Measurements from ENCODE around the gene CCSER2. TPM values are rescaled to one million over a fixed set of nuclear protein-coding genes. Genes with fewer than 3 reads are reported as not detected.
"Not testable (repeated sequence)": the region's sequence is repeated elsewhere in the genome, so short reads cannot be mapped to it uniquely, and the experiment has no call there.

The CCSER2 gene
- total RNA-seq, 2 experiments from 2014 or later = 69.8 to 73.5 TPM

GRCh38 chr10:84511106-84511505, 182.7 kb downstream of the CCSER2 start:
- Mint-ChIP-seq H3K36me3 (peaks cover 14% of the 10 kb centered on the region), H3K4me3 (no peak overlapping the region), H3K27ac (no peak overlapping the region), H3K9me3 (no peaks in the 10 kb centered on the region), H3K4me1 (ENCODE audit: low read depth) (no peaks in the 10 kb centered on the region), H3K27me3 (no peaks in the 10 kb centered on the region)
- DNase-seq = no peak
- ChIA-PET CTCF (interaction anchor here (1.5 kb wide), 1 partner anchor 136 kb away, joined by 6 read pairs; no protein-coding TSS in a partner anchor), POLR2A (no interaction called here)
- intact Hi-C loops (cut with micrococcal nuclease) = no loop called here

GRCh38 chr10:84511709-84512285, 183.4 kb downstream of the CCSER2 start:
- CTCF ChIA-PET = interaction anchor here (0.7 to 1.9 kb wide), 2 partner anchors 25 to 125 kb away, joined by 3 to 9 read pairs; no protein-coding TSS in a partner anchor

GRCh38 chr10:84517554-84517953, 189.2 kb downstream of the CCSER2 start:
- no peak for DNase-seq
- no peaks in the 10 kb centered on the region for H3K27me3 Mint-ChIP-seq
- H3K36me3 Mint-ChIP-seq = peaks cover 14% of the 10 kb centered on the region
- no peaks in the 10 kb centered on the region for H3K9me3 Mint-ChIP-seq
- POLR2A ChIA-PET = no interaction called here
- CTCF ChIA-PET = interaction anchor here (0.6 to 1.5 kb wide), 3 partner anchors 15 to 250 kb away, joined by 3 to 5 read pairs (median 4); no protein-coding TSS in a partner anchor
- H3K4me3 Mint-ChIP-seq = no peak overlapping the region
- intact Hi-C loops (cut with micrococcal nuclease) = no loop called here
- H3K4me1 Mint-ChIP-seq (ENCODE audit: low read depth) = peaks cover 6% of the 10 kb centered on the region
- H3K27ac Mint-ChIP-seq = no peak overlapping the region

More at GRCh38 chr10:84511709-84512285, 183.4 kb downstream of the CCSER2 start:
- Mint-ChIP-seq H3K27me3 (no peaks in the 10 kb centered on the region), H3K27ac (no peak overlapping the region), H3K36me3 (peaks cover 14% of the 10 kb centered on the region), H3K9me3 (no peaks in the 10 kb centered on the region), H3K4me1 (ENCODE audit: low read depth) (no peaks in the 10 kb centered on the region), H3K4me3 (no peak overlapping the region)
- DNase-seq = no peak
- POLR2A ChIA-PET = no interaction called here
- intact Hi-C loops (cut with micrococcal nuclease) = no loop called here

- CTCF ChIA-PET = interaction anchor here (0.9 kb wide), 1 partner anchor 18 kb away, joined by 3 read pairs; no protein-coding TSS in a partner anchor
- intact Hi-C loops (cut with micrococcal nuclease) = no loop called here
These were observed 190.8 kb downstream of the CCSER2 start for GRCh38 chr10:84519235-84519634.

GRCh38 chr10:84521013-84521412, 192.6 kb downstream of the CCSER2 start:
- H3K36me3 Mint-ChIP-seq = peaks cover 10% of the 10 kb centered on the region
- H3K27ac Mint-ChIP-seq = no peak overlapping the region
- H3K27me3 Mint-ChIP-seq = no peaks in the 10 kb centered on the region
- peaks cover 9% of the 10 kb centered on the region for H3K4me1 Mint-ChIP-seq (ENCODE audit: low read depth)
- DNase-seq = no peak
- H3K9me3 Mint-ChIP-seq = peaks cover 12% of the 10 kb centered on the region
- intact Hi-C loops (cut with micrococcal nuclease) = no loop called here
- ChIA-PET POLR2A (no interaction called here), CTCF (interaction anchor here (1.2 kb wide), 2 partner anchors 14 to 90 kb away, joined by 3 to 4 read pairs; no protein-coding TSS in a partner anchor)
- no peak overlapping the region for H3K4me3 Mint-ChIP-seq

More at GRCh38 chr10:84519235-84519634, 190.8 kb downstream of the CCSER2 start:
- Mint-ChIP-seq H3K36me3 (peaks cover 5% of the 10 kb centered on the region), H3K27me3 (no peaks in the 10 kb centered on the region), H3K4me3 (no peak overlapping the region), H3K27ac (no peak overlapping the region), H3K9me3 (no peaks in the 10 kb centered on the region), H3K4me1 (ENCODE audit: low read depth) (peaks cover 9% of the 10 kb centered on the region)
- POLR2A ChIA-PET = no interaction called here
- no peak for DNase-seq

- peaks cover 11% of the 10 kb centered on the region for H3K36me3 Mint-ChIP-seq
- ChIA-PET CTCF (interaction anchor here (1.2 kb wide), 2 partner anchors 14 to 91 kb away, joined by 3 to 4 read pairs; no protein-coding TSS in a partner anchor), POLR2A (no interaction called here)
- intact Hi-C loops (cut with micrococcal nuclease) = no loop called here
- H3K27ac Mint-ChIP-seq = no peak overlapping the region
- H3K27me3 Mint-ChIP-seq = no peaks in the 10 kb centered on the region
- no peak for DNase-seq
- H3K4me1 Mint-ChIP-seq (ENCODE audit: low read depth) = peaks cover 9% of the 10 kb centered on the region
- peaks cover 16% of the 10 kb centered on the region for H3K9me3 Mint-ChIP-seq
- H3K4me3 Mint-ChIP-seq = no peak overlapping the region
These were observed 193.1 kb downstream of the CCSER2 start for GRCh38 chr10:84521468-84521867.

- no peak for DNase-seq
- no peaks in the 10 kb centered on the region for H3K27me3 Mint-ChIP-seq
- H3K36me3 Mint-ChIP-seq = peaks cover 11% of the 10 kb centered on the region
- no peak overlapping the region for H3K4me3 Mint-ChIP-seq
- H3K27ac Mint-ChIP-seq = no peak overlapping the region
- peaks cover 19% of the 10 kb centered on the region for H3K9me3 Mint-ChIP-seq
- ChIA-PET CTCF (interaction anchor here (0.6 to 2.2 kb wide), 3 partner anchors 14 to 562 kb away, joined by 3 to 7 read pairs (median 5); no protein-coding TSS in a partner anchor), POLR2A (no interaction called here)
- intact Hi-C loops (cut with micrococcal nuclease) = no loop called here
- peaks cover 9% of the 10 kb centered on the region for H3K4me1 Mint-ChIP-seq (ENCODE audit: low read depth)
These were observed 194.4 kb downstream of the CCSER2 start for GRCh38 chr10:84522612-84523462.

- H3K27ac Mint-ChIP-seq = no peak overlapping the region
- H3K36me3 Mint-ChIP-seq = peaks cover 11% of the 10 kb centered on the region
- no peaks in the 10 kb centered on the region for H3K27me3 Mint-ChIP-seq
- H3K9me3 Mint-ChIP-seq = peaks cover 19% of the 10 kb centered on the region
- no peak for DNase-seq
- H3K4me1 Mint-ChIP-seq (ENCODE audit: low read depth) = peaks cover 9% of the 10 kb centered on the region
- CTCF ChIA-PET = interaction anchor here (1.6 to 2.2 kb wide), 2 partner anchors 14 to 17 kb away, joined by 5 to 7 read pairs; no protein-coding TSS in a partner anchor
- POLR2A ChIA-PET = interaction anchor here (0.5 to 0.6 kb wide), 2 partner anchors 20 to 370 kb away, joined by 3 read pairs; no protein-coding TSS in a partner anchor
- intact Hi-C loops (cut with micrococcal nuclease) = no loop called here
- no peak overlapping the region for H3K4me3 Mint-ChIP-seq
These were observed 195.1 kb downstream of the CCSER2 start for GRCh38 chr10:84523526-84523925.

GRCh38 chr10:84524435-84524834, 196.0 kb downstream of the CCSER2 start:
- ChIA-PET POLR2A (interaction anchor here (0.5 kb wide), 1 partner anchor 21 kb away, joined by 3 read pairs; no protein-coding TSS in a partner anchor), CTCF (no interaction called here)
- intact Hi-C loops (cut with micrococcal nuclease) = no loop called here
- H3K4me3 Mint-ChIP-seq = no peak overlapping the region
- H3K27me3 Mint-ChIP-seq = no peaks in the 10 kb centered on the region
- peaks cover 9% of the 10 kb centered on the region for H3K4me1 Mint-ChIP-seq (ENCODE audit: low read depth)
- peaks cover 19% of the 10 kb centered on the region for H3K9me3 Mint-ChIP-seq
- H3K27ac Mint-ChIP-seq = no peak overlapping the region
- no peak for DNase-seq
- H3K36me3 Mint-ChIP-seq = peaks cover 11% of the 10 kb centered on the region

- H3K27me3 Mint-ChIP-seq = no peaks in the 10 kb centered on the region
- POLR2A ChIA-PET = no interaction called here
These were observed 196.9 kb downstream of the CCSER2 start for GRCh38 chr10:84525120-84525806.

GRCh38 chr10:84525807-84526182, 197.4 kb downstream of the CCSER2 start:
- Mint-ChIP-seq H3K36me3 (peaks cover 11% of the 10 kb centered on the region), H3K9me3 (peaks cover 19% of the 10 kb centered on the region)
- H3K27ac Mint-ChIP-seq; intact Hi-C loops (cut with micrococcal nuclease); POLR2A ChIA-PET; DNase-seq; H3K4me1 Mint-ChIP-seq (ENCODE audit: low read depth); H3K27me3 Mint-ChIP-seq; H3K4me3 Mint-ChIP-seq: not testable (repeated sequence)
- CTCF ChIA-PET = interaction anchor here (1.5 kb wide), 1 partner anchor 11 kb away, joined by 3 read pairs; no protein-coding TSS in a partner anchor

More at GRCh38 chr10:84525120-84525806, 196.9 kb downstream of the CCSER2 start:
- CTCF ChIA-PET = interaction anchor here (1.5 kb wide), 1 partner anchor 12 kb away, joined by 3 read pairs; no protein-coding TSS in a partner anchor
- intact Hi-C loops (cut with micrococcal nuclease) = no loop called here
- no peak overlapping the region for H3K4me3 Mint-ChIP-seq
- peaks cover 11% of the 10 kb centered on the region for H3K36me3 Mint-ChIP-seq
- DNase-seq = no peak
- no peak overlapping the region for H3K27ac Mint-ChIP-seq
- H3K9me3 Mint-ChIP-seq = peaks cover 19% of the 10 kb centered on the region
- peaks cover 9% of the 10 kb centered on the region for H3K4me1 Mint-ChIP-seq (ENCODE audit: low read depth)

All from activated CD4-positive, alpha-beta memory T cell treated with anti-CD3 and anti-CD28 coated beads for 36 hours (primary cell).